HG03135 (cell line): ENCODE results near the gene TAMALIN.

ENCODE experiments used
- ATAC-seq: cut with Tn5 transposase; IDR thresholded peaks from one replicate; pipeline ENCODE4 v1.9.1; 2021; ENCODE audit warnings: mild to moderate bottlenecking, moderate library complexity; ENCODE audit not compliant: unreplicated experiment

The TAMALIN gene

DNA sequence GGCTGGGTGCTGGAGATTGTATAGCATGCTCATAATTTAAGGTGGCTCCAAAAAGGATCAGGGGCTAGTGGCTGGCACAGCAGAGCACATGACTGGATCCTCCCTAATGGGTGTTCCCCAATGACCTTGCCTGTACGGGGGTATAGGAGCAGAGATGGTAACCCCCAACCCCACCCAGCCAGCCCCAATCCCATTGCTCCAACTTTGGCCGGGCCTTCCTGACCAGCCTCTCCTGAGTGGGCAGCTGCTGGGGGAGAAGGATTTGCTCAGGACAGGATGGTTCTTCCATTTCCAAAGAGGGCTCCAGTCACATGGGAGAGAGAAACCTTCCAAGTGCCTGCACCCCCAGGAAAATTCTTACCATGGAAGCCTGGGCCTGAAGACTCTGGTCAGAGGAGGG, 29.2 kb downstream of the TAMALIN start:
- ATAC-seq: no peak

DNA sequence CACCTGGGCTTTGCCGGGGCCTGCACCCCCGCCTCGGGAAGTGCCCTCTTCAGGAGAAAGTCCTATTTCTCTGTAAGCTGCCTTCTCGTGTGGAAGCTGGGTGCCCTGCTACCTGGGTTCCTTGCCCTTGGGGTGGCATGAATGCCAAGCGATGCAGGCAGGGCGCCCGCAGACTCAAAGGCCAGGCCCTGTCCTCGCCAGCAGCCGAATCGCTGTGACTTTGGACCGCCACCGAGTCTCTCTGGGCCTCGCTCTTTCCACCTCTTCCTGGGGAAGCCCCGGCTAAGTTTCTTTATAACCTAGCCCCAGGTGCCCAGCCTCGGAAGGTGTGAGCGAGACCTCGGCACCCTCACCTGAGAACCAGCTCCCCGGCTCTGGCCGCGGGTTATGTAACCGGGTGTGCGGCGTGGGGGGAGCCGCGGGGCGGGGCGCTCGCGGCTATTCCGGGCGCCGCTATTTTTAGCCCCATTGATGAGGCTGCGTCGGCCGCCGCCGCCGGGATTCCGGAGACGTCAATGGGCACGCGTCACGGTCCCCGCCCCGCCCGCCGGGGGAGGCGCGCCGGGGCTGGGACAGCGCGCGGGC, 29.9 kb downstream of the TAMALIN start:
- peak; percentile 30 for ATAC-seq

DNA sequence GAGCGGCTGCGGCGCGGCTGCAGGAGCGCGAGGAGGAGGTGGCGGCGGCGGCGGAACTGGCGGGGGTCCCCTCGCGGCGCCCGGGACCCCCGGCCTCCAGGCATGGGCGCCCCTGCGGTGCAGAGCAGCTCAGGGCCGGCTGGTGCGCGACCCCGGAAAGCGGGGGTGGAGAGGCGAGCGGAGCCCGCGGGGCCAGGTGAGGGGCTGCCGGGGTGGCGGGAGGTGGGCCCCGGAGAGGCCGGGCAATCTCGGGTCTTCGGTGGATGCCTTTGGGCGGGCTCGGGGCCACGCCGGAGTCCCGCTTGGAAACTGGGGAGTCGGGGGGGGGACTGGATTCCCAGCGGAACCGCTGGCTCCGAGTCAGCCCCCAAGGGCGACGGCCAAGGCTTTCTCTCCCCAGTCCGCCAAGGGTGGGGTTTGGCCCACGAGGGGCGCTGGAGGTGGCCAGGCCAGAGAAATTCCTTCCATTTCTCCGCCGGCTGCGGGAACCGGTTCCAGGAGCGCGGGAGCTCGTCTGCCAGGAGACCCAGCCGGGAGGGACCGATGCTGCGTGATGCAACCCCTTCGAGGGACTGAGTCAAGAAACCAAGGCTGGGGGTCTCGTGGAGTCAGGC, 30.6 kb downstream of the TAMALIN start:
- ATAC-seq: no peak

DNA sequence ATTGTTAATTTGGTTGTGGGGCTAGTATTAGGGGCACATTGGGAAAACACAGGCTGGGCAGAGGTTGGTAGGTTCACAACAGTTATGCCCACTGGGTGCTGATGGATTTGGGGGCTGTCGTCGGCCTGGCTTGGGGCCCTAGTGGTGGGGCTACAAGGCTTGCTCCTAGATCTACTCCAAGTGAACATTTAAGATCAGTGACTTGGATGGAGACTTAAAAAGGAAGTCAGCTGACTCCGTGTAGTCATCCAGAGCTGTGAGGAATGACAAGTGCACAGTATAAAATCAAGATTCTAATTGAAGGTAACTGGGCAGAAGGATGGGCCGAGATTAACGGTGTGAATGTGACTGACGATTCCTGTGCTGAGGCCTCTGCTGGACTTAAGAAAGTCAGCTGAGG, 31.7 kb downstream of the TAMALIN start:
- ATAC-seq: no peak

DNA sequence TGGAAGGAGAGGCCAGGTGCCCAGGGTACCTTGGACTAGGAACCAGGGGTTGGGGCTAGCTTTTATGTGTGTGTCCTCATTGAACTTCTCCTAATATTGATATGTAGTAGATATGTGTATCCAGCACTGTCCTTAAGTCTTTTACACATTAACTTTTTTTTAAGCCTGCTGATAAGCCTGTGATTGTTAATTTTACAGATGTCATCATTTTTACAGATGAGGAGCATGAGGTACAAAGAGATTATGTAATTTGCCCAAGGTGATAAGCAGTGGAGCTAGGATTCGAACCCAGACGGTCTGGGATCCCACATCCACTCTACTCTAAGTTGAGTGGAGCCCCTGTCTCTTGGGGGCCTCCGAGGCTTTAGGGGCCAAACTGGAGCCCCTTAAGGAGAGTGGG, 34.3 kb downstream of the TAMALIN start:
- no peak for ATAC-seq

DNA sequence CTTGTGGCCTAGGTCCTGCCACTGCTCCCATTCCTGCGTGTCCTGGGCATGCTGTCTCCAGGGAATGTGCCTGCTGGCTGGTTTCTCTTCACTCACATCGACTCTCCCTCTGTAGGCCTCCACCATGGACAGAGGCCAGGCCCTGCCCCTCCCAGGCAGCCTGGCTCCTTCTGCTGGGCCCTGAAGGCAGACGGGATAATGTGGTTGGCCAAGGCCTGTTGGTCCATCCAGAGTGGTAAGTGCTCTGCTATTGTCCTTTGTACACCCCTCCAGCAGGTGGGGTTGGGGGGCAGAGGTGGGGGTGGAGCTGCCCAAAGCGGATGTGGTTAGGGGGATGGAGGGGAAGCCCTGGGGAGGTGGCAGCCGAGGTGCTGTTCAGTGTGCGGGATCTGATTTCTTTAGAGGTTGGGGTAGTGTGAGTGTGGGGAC, 35.0 kb downstream of the TAMALIN start:
- no peak for ATAC-seq

DNA sequence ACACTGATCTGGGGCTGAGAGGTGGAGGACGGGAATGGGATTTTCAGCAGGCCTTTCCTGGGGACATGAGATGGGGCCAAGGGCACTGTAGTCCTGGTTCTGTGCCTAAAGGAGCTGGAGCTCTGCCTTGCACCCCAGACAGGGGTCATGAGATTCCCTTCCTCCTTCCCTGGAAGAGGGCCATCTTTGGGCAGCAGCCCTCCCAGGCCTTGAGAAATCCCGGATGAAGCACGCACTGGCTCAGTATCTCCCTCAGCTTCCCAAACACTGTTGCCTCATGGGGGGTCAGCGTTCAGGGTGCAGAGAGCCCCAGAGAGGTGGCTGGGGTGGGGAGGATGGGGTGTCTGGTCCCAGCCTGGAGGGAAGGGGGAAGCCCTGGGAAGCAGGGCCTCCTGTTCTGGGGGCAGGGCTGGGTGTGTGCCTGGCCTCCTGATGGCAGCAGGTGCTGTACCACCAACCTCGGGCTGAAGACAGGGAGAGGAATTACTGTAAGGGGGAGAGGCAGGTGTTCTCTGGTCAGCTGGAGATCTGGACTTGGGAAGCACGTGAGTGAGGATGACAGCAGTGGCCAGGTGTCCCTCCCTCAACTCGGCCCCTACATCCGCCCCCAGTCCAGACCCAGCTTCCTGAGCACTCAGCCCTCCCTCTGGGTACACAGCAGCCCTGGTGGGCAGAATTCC, 36.1 kb downstream of the TAMALIN start:
- ATAC-seq: no peak

DNA sequence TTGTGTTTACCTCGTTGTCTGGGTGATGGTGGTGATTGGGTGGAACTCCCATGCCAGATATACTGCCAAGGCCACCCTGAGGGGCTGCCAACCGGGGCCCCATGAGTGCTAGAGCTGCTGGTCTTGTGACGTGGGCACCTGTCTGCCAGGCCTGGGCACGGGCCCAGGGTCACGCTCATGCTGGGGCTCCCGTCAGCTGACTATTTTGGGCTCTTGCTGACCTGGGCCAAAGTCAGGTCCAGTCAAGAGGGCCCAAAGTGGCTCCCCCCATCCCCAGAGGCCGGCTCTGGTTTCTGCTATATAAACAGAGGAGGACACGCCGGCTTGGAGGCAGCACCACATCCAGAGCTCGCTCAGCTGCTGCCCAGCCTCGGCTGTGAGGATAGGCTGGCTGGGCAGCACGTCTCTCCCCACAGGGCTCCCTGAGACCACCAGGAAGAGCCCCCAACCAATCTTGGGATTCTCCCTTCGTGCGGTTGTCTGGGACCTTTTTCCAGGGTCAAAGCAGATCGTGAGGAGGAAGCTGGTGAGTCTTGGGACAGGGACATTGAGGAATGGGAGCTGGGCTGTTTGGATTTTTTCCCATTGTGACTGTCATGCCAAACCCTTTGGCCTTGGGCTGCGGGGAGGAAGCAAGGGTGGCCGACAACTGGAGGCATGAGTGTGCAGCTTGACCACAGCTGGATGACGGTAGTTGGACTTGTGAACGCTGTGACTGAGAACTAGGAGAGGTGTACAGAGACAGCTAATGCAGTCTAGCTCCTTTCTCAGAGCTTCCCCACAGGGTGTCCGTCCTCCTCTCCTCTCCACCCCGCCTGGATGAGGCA, 36.9 kb downstream of the TAMALIN start:
- ATAC-seq: no peak

DNA sequence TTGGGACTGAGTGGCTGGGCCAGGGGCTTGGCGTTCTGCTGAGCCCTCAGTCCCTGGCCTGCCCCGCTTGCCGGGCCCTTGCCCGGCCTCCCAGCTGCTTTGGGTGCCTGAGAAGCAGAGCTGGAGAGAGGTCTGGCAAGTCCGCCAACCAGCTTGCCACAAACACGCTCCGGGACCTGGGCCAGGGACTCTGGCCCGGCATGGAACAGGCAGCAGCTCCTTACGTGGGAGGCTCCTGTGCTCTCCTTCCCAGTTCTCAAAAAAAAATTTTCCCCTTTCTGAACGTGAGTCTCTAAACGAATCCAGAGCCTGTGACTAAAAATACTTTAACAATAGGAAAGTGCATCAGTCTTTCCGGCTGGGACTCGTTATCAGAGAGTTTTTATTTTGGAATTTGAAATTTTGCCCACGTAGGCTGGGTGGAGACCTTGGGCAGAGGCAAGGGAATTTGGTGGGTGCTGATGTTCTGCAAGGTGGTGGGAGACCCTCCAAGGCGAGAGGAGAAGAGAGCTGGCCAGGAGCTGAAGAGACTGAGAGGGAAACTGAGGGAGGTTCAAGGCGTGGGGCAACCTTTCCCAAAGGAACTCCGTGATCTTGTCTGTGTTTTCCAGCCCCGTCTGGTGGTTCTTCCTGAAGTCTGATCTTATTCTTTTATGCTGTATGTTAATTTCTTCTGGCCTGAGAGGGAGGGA, 37.7 kb downstream of the TAMALIN start:
- ATAC-seq: no peak

DNA sequence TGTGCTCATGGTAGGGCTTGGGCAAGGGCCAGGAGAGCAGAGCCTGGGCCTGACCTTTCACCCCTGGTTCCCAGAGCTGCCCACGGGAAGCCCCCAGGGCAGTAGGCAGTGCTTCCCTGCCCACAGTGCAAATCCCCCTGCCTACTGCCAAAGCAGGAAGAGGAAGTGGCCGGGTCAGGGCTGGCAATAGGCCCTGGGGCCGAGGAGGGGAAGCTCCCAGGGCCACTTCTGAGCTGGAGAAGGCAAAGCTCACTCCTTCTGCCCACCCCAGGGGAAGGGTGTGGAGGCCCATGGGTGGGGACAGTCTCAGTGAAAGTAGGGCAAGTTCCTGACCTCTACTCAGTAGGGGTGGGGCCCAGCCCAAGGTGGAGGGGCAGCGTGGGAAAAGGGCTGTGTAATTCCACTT, 39.1 kb downstream of the TAMALIN start:
- no peak for ATAC-seq

DNA sequence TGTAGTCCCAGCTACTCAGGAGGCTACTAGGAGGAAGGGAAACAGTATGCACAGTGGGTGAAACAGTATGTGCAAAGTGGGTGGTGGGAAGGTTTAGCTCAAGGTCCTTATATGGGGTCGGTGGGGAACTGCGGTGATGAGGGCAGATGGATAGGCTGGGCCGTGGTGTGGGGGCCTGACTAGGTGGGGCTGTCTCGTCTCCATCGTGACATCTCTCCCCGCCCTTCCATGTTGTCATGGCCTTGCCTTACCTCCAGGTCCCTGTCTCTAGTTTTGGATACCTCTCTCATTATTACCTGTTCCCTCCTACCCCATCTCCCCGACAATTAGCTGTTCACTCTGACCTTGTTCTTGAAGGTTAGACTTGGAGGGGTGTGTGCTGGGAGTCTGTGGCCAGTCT, 40.1 kb downstream of the TAMALIN start:
- no peak for ATAC-seq

DNA sequence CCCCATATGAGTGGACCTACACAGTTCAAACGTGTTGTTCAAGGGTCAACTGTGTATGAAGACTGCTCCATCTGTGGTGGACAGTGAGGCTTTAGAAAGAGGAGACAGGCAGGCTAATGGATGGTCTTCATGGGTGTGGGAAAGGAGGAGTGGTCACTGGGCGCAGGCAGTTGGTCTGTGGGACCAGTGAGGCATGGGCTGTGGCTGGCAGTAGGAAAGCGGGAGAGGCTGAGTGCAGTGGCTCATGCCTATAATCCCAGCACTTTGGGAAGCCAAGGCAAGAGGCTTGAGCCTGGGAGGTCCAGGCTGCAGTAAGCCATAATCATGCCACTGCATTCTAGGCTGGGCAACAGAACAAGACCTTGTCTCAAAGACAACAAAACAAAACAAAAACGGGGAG, 42.5 kb downstream of the TAMALIN start:
- ATAC-seq: no peak

DNA sequence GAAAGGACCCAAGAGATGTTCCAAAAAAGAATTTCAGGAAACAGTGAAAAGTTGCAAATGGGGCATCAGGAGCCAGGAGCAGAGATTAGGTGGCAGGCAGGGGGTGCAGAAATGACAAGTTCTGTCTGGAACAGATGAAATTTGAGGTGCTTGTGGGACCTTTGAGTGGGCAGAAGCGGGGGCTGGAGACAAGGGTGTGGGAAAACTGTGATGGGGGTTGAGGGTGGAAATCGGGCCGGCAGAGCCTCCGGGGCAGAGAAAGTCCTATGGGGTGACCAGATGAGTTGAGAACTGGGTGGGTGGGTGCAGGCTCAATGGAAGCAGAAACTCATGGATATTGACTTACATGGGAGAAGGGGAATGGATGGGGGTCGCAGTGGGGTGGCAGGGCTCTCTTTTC, 42.9 kb downstream of the TAMALIN start:
- ATAC-seq: no peak

DNA sequence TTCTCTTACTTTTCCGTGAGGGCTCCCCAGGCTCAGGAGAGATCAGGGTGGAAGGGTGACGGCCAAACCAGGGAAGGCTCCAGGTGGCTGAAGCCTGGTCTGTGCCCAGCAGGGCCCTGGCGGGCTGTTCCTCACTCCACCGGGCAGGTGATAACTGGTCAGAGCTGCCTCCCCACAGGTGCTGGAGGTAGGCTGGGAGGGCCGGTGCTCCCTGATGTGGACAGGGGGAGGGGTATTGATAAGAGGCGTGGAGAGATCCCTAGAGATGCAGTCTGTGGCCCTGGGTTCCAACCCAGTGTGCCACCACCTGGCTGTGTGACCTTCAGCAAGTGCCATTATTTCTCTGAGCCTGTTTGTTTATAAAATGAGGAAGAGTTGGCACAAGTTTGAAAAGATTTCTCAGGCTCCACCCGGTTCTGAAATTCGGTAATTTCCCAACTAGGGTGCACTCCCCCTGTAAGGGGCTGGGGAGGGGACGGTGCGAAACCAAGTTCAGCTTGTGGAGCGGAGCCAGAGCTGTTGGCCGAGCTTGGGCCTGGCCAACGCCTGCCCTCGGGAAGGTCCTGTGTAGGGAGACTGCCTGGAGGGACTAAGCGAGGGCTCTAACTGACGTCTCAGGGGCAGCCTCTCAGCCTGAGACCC, 43.5 kb downstream of the TAMALIN start:
- ATAC-seq: no peak

DNA sequence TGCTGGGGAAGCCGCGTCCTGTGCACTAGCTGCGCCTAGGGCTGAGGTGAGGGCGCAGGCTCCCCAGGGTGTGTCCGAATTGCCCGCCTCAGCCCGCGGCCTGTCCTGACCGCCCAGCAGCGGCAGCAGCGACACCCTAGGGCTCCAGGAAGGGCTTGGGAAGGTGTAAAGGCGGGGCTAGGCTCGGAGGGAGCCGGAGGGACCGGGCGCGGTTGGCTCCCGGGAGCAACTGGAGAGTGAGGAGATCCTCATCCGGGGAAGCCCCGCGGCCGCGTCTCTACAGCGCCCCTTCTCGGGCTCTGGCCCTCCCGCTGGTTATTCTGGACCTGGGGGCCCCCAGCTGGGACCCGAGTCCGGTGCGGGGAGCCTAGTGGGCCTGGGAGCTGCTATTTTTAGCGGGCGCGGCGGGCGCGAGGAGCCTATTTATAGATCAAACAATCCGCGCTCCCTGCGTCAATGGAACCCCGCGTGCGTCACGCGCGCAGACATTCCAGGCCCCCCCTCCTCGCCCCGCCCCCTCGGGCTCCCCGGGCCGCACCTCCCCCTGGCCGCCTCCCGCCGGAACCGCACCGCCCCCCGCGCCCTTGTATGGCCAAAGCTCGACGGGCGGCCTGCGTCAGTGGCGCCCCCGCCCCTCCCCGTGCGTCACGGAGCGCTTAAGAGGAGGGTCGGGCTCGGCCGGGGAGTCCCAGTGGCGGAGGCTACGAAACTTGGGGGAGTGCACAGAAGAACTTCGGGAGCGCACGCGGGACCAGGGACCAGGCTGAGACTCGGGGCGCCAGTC, 44.2 kb downstream of the TAMALIN start, which contains the start of gene NR4A1:
Gene NR4A1, plus strand, starts transcription at position 685 of the 784 bp plus-strand sequence. CDS start 2,887 bp downstream, outside the sequence.
- peak; percentile 78 for ATAC-seq

DNA sequence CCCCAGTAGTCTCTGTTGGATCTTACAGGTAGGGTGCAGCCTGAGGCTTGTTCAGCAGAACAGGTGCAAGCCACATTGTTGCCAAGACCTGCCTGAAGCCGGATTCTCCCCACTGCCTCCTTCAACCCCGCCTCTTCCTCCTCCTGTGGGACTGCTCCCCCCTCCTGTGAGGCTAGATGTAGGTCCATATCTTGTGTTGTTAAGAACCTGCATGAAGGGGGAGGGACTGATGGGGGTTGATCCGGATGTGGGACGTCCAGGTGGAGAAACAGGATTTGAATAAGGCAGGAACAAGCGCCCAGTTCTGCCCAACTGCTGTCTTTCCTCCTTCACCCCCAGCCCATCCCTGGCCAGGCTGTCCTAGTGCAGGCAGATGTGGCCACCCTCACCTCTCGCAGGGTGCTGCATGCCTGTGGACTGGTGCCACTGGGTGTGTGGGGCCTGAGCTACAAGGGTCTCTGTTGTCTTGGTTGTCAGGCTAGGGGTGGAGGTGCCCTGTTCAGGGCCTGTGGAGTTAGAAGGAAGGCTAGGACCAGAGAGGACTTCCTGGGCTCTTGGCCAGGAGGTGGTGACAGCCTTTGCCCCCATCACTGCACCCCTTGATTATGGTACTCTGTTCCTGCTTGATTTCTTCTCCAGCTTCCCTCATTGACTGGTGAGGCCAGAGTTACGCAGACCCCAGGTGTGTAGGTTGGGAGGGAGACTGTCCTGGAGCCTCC, 45.9 kb downstream of the TAMALIN start:
- ATAC-seq: no peak

DNA sequence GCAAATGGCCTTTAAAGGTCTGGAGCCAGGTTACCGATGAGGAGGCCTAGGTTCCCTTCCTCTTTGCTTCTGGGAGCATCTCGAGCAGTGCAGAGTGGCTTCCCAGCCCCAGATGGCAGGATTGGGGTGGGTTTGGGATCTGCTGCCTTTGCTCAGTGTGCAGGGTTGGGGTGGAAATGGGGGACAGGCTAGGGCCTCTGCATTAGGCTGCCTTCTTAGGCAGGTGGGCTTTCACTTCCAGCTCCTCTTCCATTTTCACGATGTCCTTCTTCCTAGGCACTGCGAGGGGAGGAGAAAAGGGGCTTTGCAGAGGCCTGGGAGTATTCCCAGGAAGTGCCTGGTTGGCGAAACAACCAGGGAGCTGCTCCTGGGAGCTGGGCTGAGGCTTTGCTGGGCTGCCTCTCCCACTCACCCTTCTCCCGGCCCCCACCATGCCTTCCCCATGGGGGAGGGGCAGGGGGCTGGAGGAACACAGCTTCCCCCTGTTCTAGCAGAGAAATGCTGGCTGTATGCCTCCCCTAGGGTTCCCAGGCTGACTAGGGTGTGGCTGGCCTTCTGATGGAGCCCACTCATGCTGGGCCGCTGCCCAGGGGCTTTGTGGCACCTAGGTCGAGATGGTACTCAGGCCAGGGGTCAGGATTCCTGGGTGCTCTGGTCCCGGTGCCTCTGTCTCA, 46.9 kb downstream of the TAMALIN start:
- no peak for ATAC-seq

DNA sequence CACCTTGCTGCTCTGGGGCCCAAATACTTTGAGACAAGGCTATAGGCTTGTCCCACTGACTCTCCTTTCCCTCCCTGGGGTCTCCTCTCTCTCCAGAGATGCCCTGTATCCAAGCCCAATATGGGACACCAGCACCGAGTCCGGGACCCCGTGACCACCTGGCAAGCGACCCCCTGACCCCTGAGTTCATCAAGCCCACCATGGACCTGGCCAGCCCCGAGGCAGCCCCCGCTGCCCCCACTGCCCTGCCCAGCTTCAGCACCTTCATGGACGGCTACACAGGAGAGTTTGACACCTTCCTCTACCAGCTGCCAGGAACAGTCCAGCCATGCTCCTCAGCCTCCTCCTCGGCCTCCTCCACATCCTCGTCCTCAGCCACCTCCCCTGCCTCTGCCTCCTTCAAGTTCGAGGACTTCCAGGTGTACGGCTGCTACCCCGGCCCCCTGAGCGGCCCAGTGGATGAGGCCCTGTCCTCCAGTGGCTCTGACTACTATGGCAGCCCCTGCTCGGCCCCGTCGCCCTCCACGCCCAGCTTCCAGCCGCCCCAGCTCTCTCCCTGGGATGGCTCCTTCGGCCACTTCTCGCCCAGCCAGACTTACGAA, 47.6 kb downstream of the TAMALIN start:
- no peak for ATAC-seq
